ENCODE data around the gene TWNK. TPM values are rescaled to one million over a fixed set of nuclear protein-coding genes. Genes with fewer than 3 reads are reported as not detected.
A peak's percentile ranks its signal among the peaks of the same experiment; 100 is the strongest.

TWNK gene
- total RNA-seq, 1 experiment from 2014 or later: 28.2 TPM

- no peak for TF ChIP-seq AFF4 (CRISPR knock-in tag; IDR thresholded peaks at IDR 0.05; ENCODE audit: borderline replicate concordance)
- peak; percentile 57; the same call in 1 of the 2 replicates for TF ChIP-seq MYBL2 (CRISPR knock-in tag; IDR thresholded peaks at IDR 0.05)
- no peak for TF ChIP-seq TEAD4 (CRISPR knock-in tag; IDR thresholded peaks at IDR 0.05)
- no peak for TF ChIP-seq ZNF512 (CRISPR knock-in tag; IDR thresholded peaks at IDR 0.05; ENCODE audit: borderline replicate concordance)
These were observed 9.5 kb downstream of the TWNK start (continued) for GRCh38 chr10:100996678-100997359.

- Mint-ChIP-seq H3K36me3 (peaks cover 14% of the 10 kb centered on the region), H3K4me3 (peak overlapping the region; percentile 83), H3K9me3 (no peaks in the 10 kb centered on the region), H3K27ac (peak overlapping the region; percentile 95), H3K27me3 (ENCODE audit: low read depth) (no peaks in the 10 kb centered on the region), H3K4me1 (peaks cover 32% of the 10 kb centered on the region)
- ATAC-seq: peak; percentile 50
- ChIA-PET CTCF (interaction anchor here (0.5 to 13.4 kb wide), 36 partner anchors 11 to 462 kb away, joined by 3 to 277 read pairs (median 4); partner anchors contain the start of genes HIF1AN, KAZALD1, MRPL43 and PDZD7), POLR2A (interaction anchor here (0.5 to 3.4 kb wide), 7 partner anchors 9 to 1435 kb away, joined by 3 to 14 read pairs (median 4); partner anchors contain the start of genes CUEDC2, MRPL43 and TWNK)
- peak; percentile 94 for DNase-seq (ENCODE audit: low spot score)
- TF ChIP-seq PRRX2 (CRISPR knock-in tag; IDR thresholded peaks at IDR 0.05) (no peak), NR2C2 (CRISPR knock-in tag; IDR thresholded peaks at IDR 0.05) (0 out of 2 replicates have a peak, but pooled peaks have one; percentile 42), ZNF219 (CRISPR knock-in tag; IDR thresholded peaks at IDR 0.05; ENCODE audit: borderline replicate concordance) (no peak), TP53 (CRISPR knock-in tag; IDR thresholded peaks at IDR 0.05) (peak; percentile 6; the same call in 1 of the 2 replicates), MAX (CRISPR knock-in tag; IDR thresholded peaks at IDR 0.05) (peak; percentile 44; the same call in 1 of the 2 replicates), USF2 (CRISPR knock-in tag; IDR thresholded peaks at IDR 0.05) (peak; percentile 92), ZNF138 (CRISPR knock-in tag; conservative IDR thresholded peaks at IDR 0.05) (0 out of 2 replicates have a peak, but pooled peaks have one; percentile 8), E2F4 (CRISPR knock-in tag; IDR thresholded peaks at IDR 0.05; ENCODE audit: borderline replicate concordance, low read depth) (peak; percentile 42; the same call in 1 of the 2 replicates), FOXP4 (CRISPR knock-in tag; IDR thresholded peaks at IDR 0.05) (0 out of 2 replicates have a peak, but pooled peaks have one; percentile 51), FOXP1 (CRISPR knock-in tag; IDR thresholded peaks at IDR 0.05; ENCODE audit: borderline replicate concordance) (peak; percentile 75; the same call in 1 of the 2 replicates), CBFB (CRISPR knock-in tag; IDR thresholded peaks at IDR 0.05; ENCODE audit: low read depth) (peak; percentile 22), ARID4B (CRISPR knock-in tag; IDR thresholded peaks at IDR 0.05; ENCODE audit: borderline replicate concordance) (peak; percentile 25; the same call in 1 of the 2 replicates), FOXJ3 (CRISPR knock-in tag; IDR thresholded peaks at IDR 0.05; ENCODE audit: borderline replicate concordance) (no peak), SP1 (CRISPR knock-in tag; conservative IDR thresholded peaks at IDR 0.05) (peak; percentile 16; the same call in 1 of the 2 replicates)
These were observed 10.2 kb downstream of the TWNK start for GRCh38 chr10:100997360-100998182.
